GM21360 (cell line): ENCODE measurements around the gene HPGDS.

ENCODE experiments used
- ATAC-seq: cut with Tn5 transposase; IDR thresholded peaks from one replicate; pipeline ENCODE4 v1.9.1; 2021; ENCODE audit warnings: mild to moderate bottlenecking, moderate library complexity; ENCODE audit not compliant: unreplicated experiment

The HPGDS gene

DNA sequence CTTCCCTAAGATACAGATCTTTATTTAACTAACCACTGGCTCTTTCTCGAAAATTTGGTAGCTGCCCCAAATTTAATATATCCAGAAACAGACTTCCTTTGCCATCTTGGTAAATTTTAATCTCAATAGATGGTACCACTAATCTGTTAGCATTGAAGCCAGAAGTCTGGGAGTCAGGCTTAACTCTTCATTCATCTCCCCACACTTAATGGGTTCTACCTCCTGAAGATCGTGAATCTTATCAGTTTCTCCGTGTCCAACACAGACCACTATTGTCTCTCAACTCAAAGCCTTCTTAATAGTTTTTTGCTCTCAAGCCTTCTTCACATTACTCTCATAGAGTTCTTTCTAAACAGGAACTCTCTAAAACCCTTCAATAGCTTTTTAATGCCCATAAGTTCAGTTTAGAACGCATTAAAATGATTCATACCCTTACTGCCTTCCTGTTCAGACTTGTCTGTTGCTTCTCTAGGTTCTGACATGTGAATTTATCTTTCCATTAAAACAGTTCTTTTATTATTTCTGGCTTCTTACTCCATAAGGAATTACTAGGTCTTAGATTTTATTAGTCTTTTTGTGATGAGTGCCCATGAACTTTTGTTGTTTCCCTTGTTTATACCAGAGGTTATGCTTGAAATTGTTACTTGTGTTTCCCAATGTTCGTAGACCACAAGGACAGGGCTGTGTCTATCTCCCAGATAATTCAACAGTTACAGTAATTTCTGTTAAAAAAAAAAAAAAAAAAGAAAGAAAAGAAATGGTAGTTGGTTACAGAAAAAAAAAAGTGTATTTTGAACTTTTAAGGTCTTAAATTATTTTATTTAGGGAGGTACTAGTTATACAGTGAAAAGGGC, 80.2 kb downstream of the HPGDS start:
- ATAC-seq = no peak

DNA sequence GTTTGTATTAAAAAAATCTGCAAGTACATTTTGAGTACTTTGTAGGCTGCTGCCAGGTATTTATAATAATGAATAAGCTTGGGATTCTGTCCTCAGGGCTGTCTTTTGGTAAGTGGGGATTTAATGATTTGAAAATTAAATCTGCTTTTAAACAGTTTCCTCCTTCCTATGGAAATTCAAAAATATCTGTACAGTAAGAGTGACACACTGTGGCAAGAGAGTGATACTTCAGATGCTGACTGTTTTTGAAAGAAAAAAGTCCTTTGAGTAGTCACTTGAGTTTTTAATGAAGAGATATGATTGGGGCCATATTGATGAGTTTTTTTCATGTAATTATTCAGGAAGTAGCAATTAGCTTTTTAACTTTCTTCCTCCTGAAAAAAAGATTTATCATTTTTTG, 85.8 kb downstream of the HPGDS start:
- no peak for ATAC-seq

DNA sequence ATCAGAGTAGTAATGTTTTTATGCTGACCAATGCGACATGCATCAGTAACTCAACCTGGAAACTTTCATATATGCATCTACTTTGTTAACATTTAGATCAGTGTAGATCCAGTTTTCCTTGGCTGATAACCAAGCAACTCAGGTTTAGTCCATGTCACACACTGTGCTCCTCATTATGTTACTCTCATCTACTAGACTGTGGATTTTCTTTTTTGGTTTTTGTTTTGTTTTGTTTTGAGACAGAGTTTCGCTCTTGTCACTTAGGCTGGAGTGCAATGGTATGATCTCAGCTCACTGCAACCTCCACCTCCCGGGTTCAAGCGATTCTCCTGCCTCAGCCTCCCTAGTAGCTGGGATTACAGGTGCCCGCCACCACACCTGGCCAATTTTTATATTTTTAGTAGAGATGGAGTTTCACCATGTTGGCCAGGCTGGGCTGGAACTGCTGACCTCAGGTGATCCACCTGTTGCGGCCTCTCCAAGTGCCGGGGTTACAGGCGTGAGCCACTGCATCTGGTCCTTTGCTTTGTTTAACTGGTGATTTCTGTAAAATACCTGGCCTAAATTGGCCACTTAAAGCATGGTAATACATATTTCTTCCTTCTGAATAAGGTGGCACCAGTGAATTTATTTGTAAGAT, 86.4 kb downstream of the HPGDS start:
- no peak for ATAC-seq

DNA sequence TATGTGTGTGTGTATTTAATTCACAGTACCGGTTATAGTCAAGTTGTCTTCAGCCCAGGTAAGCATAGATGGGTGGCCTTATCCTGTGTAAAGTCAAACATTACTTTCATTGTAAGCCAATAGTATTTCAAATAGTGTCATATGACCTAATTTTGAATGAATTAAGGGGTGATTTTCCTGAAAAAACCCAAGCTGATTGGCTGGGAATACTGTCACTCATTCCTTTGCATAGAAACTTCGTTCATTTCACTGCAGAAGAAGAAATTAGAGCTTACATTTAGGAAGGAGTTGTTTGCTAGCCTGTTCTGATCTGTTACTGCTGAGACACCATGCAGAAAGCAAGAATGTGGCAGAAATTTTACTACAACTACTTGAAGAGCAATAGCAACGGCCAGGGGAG, 89.6 kb downstream of the HPGDS start:
- no peak for ATAC-seq

DNA sequence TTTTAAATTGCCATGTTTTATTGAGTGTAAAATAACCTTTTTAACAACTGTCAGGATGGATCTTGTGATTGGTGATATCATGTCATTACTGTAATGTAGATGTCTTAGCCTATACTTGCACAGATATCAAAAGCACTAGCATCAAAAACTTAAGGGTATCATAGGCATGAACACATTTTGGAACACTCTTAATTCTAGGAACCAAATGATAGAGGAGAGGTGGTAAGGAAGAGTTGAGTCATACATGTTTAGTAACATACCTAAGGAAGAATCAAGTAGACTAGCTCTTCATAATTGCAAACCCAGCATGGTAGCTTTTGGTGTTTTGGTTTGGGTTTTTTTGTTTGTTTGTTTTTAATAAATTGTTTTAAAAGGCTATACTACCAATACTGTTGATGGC, 91.5 kb downstream of the HPGDS start:
- no peak for ATAC-seq
